Neutrophil (primary cell): ENCODE data around the gene FGFRL1.

Experiments
- H3K27ac ChIP-seq: fragments of 200-600 bp; sonication (generic); 2 replicates; pipeline ENCODE4 v1.5.1; 2016; ENCODE audit warnings: mild to moderate bottlenecking, moderate library complexity
- H3K27me3 ChIP-seq: fragments of 200-600 bp; sonication (generic); 2 replicates; pipeline ENCODE4 v1.6.0; 2016; ENCODE audit warnings: mild to moderate bottlenecking
- H3K36me3 ChIP-seq: fragments of 200-600 bp; sonication (generic); 2 replicates; pipeline ENCODE4 v1.5.1; 2017
- H3K4me1 ChIP-seq, 2 experiments: fragments of 200-600 bp in 1 of 2; sonication (generic) in 1 of 2; 1 replicate in 1 of 2; 2 replicates in 1 of 2; pipeline versions ENCODE4 v1.5.1 to v1.6.1; 2013 to 2016; ENCODE audit warnings: low read depth in 1 of 2, low read length in 1 of 2, mild to moderate bottlenecking in 1 of 2, moderate library complexity in 1 of 2; ENCODE audit not compliant: control insufficient read depth in 1 of 2, insufficient read depth in 1 of 2
- H3K4me3 ChIP-seq, 2 experiments: fragments of 200-600 bp in 1 of 2; sonication (generic) in 1 of 2; 1 replicate in 1 of 2; 2 replicates in 1 of 2; pipeline ENCODE4 v1.5.1; 2013 to 2016; ENCODE audit warnings: low read depth in 1 of 2, low read length in 1 of 2, mild to moderate bottlenecking in 1 of 2, moderate library complexity in 1 of 2
- H3K9me3 ChIP-seq: fragments of 200-600 bp; sonication (generic); 2 replicates; pipeline ENCODE4 v1.5.1; 2016
- CTCF ChIP-seq: fragments of 200-600 bp; sonication (generic); IDR thresholded peaks from 2 replicates; pipeline ENCODE4 v1.5.1; 2016; ENCODE audit warnings: antibody characterized with exemption

Gene FGFRL1

GRCh38 chr4:1060621-1061020, 49.2 kb downstream of the FGFRL1 start:
- no peak for TF ChIP-seq CTCF
- H3K4me3 ChIP-seq, result no peak overlapping the region
- no peaks in the 10 kb centered on the region for H3K36me3 ChIP-seq
- no peak overlapping the region for H3K27ac ChIP-seq
- no peaks in the 10 kb centered on the region for H3K4me1 ChIP-seq
- no peaks in the 10 kb centered on the region for H3K9me3 ChIP-seq
- peaks cover 59% of the 10 kb centered on the region for H3K27me3 ChIP-seq

GRCh38 chr4:1061056-1061700, 49.8 kb downstream of the FGFRL1 start:
- H3K27ac ChIP-seq, result no peak overlapping the region
- no peak overlapping the region for H3K4me3 ChIP-seq
- no peaks in the 10 kb centered on the region for H3K9me3 ChIP-seq
- H3K36me3 ChIP-seq, result no peaks in the 10 kb centered on the region
- no peak for TF ChIP-seq CTCF
- peaks cover 59% of the 10 kb centered on the region for H3K27me3 ChIP-seq
- no peaks in the 10 kb centered on the region for H3K4me1 ChIP-seq

GRCh38 chr4:1061760-1062159, 50.3 kb downstream of the FGFRL1 start:
- TF ChIP-seq CTCF, result no peak
- H3K27ac ChIP-seq, result no peak overlapping the region
- H3K4me3 ChIP-seq, result no peak overlapping the region
- no peaks in the 10 kb centered on the region for H3K9me3 ChIP-seq
- no peaks in the 10 kb centered on the region for H3K4me1 ChIP-seq
- H3K27me3 ChIP-seq, result peaks cover 58% of the 10 kb centered on the region
- no peaks in the 10 kb centered on the region for H3K36me3 ChIP-seq

GRCh38 chr4:1062419-1062818, 51.0 kb downstream of the FGFRL1 start:
- Histone ChIP-seq H3K27ac (no peak overlapping the region), H3K4me1 (no peaks in the 10 kb centered on the region), H3K4me3 (no peak overlapping the region), H3K9me3 (no peaks in the 10 kb centered on the region), H3K36me3 (no peaks in the 10 kb centered on the region), H3K27me3 (peaks cover 56% of the 10 kb centered on the region)
- no peak for TF ChIP-seq CTCF

GRCh38 chr4:1065732-1066131, 54.3 kb downstream of the FGFRL1 start:
- Histone ChIP-seq H3K27me3 (peaks cover 61% of the 10 kb centered on the region), H3K4me3 (no peak overlapping the region), H3K4me1 (no peaks in the 10 kb centered on the region), H3K27ac (no peak overlapping the region), H3K36me3 (no peaks in the 10 kb centered on the region), H3K9me3 (no peaks in the 10 kb centered on the region)
- no peak for TF ChIP-seq CTCF
